K562 (cell line): Measurements from ENCODE around the gene FAM89B. TPM values are rescaled to one million over a fixed set of nuclear protein-coding genes. Genes with fewer than 3 reads are reported as not detected.
A peak's percentile ranks its signal among the peaks of the same experiment; 100 is the strongest.

Experiments used
- ATAC-seq: fragments of 200-7000 bp; cut with Tn5 transposase; 3 replicates; pipeline ENCODE4 v1.9.1; 2020; ENCODE audit warnings: moderate library complexity
- BruUV-seq: library from RNA; stranded (reverse); fragments of 400-500 nt; replicated peaks from 2 replicates; lab custom pipeline; 2021; lab: Mats Ljungman, UMichigan
- CTCF ChIA-PET: fragments of 300-600 bp; formaldehyde crosslinking; extraction: SDS; loops from one replicate; lab custom pipeline; 2021; ENCODE audit warnings: low intra/inter-chr PET ratio; lab: Yijun Ruan, JAX
- POLR2A ChIA-PET: fragments of 300-600, 350-650 bp; sonication (Branson Sonifier 250); formaldehyde crosslinking; extraction: SDS; loops from one replicate; lab custom pipeline; 2021; ENCODE audit warnings: antibody characterized with exemption, inconsistent platforms; lab: Yijun Ruan, JAX
- DNase-seq, 4 experiments: peaks; one replicate each; pipeline versions ENCODE4 v3.0.0 to v3.0.0-alpha.2; 2011 to 2018; ENCODE audit warnings: low spot score in 3 of 4, mixed read lengths in 3 of 4; ENCODE audit errors: extremely low read depth in 1 of 4
- FAIRE-seq: peaks from 2 replicates; lab custom pipeline; 2011; peaks lifted over from hg19 to GRCh38; lab: Jason Lieb, UNC
- H2AFZ ChIP-seq: 2 replicates; pipeline ENCODE4 v1.6.0; 2011; ENCODE audit warnings: low read depth, low read length, control low read depth, inconsistent platforms
- H3K27ac ChIP-seq: fragments of 200-600 bp; 3 replicates; pipeline ENCODE4 v1.8.0; 2011; ENCODE audit warnings: low read depth, mild to moderate bottlenecking, control low read depth, inconsistent platforms, low read length, moderate library complexity, mixed read lengths; ENCODE audit errors: extremely low read depth
- H3K27me3 ChIP-seq, 2 experiments: fragments of 300-600 bp in 1 of 2; 2 replicates in 1 of 2; 3 replicates in 1 of 2; pipeline versions ENCODE4 v1.6.0 to v1.8.0; 2011; ENCODE audit warnings: inconsistent platforms in 2 of 2, low read length in 2 of 2, mild to moderate bottlenecking in 1 of 2, mixed read lengths in 1 of 2, moderate library complexity in 1 of 2; ENCODE audit not compliant: control insufficient read depth in 2 of 2, insufficient read depth in 2 of 2
- H3K36me3 ChIP-seq: fragments of 300-600 bp; 3 replicates; pipeline ENCODE4 v1.8.0; 2011; ENCODE audit warnings: mild to moderate bottlenecking, low read length, inconsistent platforms; ENCODE audit not compliant: control insufficient read depth, insufficient read depth
- H3K4me1 ChIP-seq, 2 experiments: fragments of 200-600 bp in 1 of 2; replicated peaks in 1 of 2; 2 replicates in 1 of 2; 3 replicates in 1 of 2; pipeline versions ENCODE4 v1.5.1 to v1.8.0; 2011; ENCODE audit warnings: inconsistent platforms in 2 of 2, low read length in 2 of 2, mild to moderate bottlenecking in 1 of 2, mixed read lengths in 1 of 2, moderate library complexity in 1 of 2; ENCODE audit not compliant: control insufficient read depth in 2 of 2, insufficient read depth in 2 of 2
- H3K4me2 ChIP-seq: 2 replicates; pipeline ENCODE4 v1.6.1; 2011; ENCODE audit warnings: low read length, control low read depth, inconsistent platforms, mixed read lengths; ENCODE audit not compliant: insufficient read depth
- H3K4me3 ChIP-seq: fragments of 200-600 bp; sonication (generic), shearing (Covaris generic); 2 replicates; pipeline ENCODE4 v1.5.1; 2016; ENCODE audit warnings: control low read depth, inconsistent platforms
- H3K79me2 ChIP-seq: fragments of 200-600 bp; 3 replicates; pipeline ENCODE4 v1.8.0; 2011; ENCODE audit warnings: low read length, inconsistent platforms; ENCODE audit not compliant: control insufficient read depth, insufficient read depth
- H3K9ac ChIP-seq, 2 experiments: 2 replicates each; pipeline versions ENCODE4 v1.6.0 to v1.6.1; 2011; ENCODE audit warnings: low read depth in 2 of 2, low read length in 2 of 2, control low read depth in 1 of 2, inconsistent platforms in 1 of 2, mild to moderate bottlenecking in 1 of 2, mixed read lengths in 1 of 2; ENCODE audit not compliant: insufficient read depth in 1 of 2
- H3K9me1 ChIP-seq: one replicate; pipeline ENCODE4 v1.6.0; 2011; ENCODE audit warnings: inconsistent platforms, mild to moderate bottlenecking, low read length, moderate library complexity; ENCODE audit not compliant: control insufficient read depth, insufficient read depth
- H3K9me3 ChIP-seq: replicated peaks from 2 replicates; pipeline ENCODE4 v1.5.1; 2011; ENCODE audit warnings: low read depth, low read length, inconsistent platforms; ENCODE audit not compliant: control insufficient read depth, insufficient read depth
- H4K20me1 ChIP-seq: replicated peaks from 2 replicates; pipeline ENCODE4 v1.6.1; 2011; ENCODE audit warnings: low read length, inconsistent platforms, mixed read lengths; ENCODE audit not compliant: control insufficient read depth, insufficient read depth
- BHLHE40 ChIP-seq: IDR thresholded peaks from 2 replicates; pipeline ENCODE4 v1.6.1; 2011; ENCODE audit warnings: low read length, improper control_type of control experiment
- BRD4 ChIP-seq: fragments of 200-600 bp; sonication (generic); IDR thresholded peaks from 2 replicates; pipeline ENCODE4 v1.6.1; 2017; ENCODE audit warnings: inconsistent platforms
- CREB1 ChIP-seq, 2 experiments: sonication (generic) in 1 of 2; formaldehyde crosslinking in 1 of 2; IDR thresholded peaks; 2 replicates each; pipeline versions ENCODE4 v1.6.1 to v1.8.0; 2012 to 2022; ENCODE audit warnings: inconsistent platforms in 1 of 2, mild to moderate bottlenecking in 1 of 2, missing genetic modification reagents in 1 of 2, moderate library complexity in 1 of 2
- CREB3 ChIP-seq: fragments of 450-650 bp; conservative IDR thresholded peaks from 2 replicates; pipeline ENCODE4 v1.6.1; 2016; ENCODE audit warnings: missing genetic modification characterization, low read depth, mild to moderate bottlenecking, missing compliant biosample characterization, moderate library complexity
- IRF1 ChIP-seq: sonication (generic); formaldehyde crosslinking; IDR thresholded peaks from 2 replicates; pipeline ENCODE4 v1.8.0; 2022; ENCODE audit warnings: missing genetic modification reagents, mild to moderate bottlenecking, borderline replicate concordance
- NBN ChIP-seq: fragments of 450-650 bp; IDR thresholded peaks from 2 replicates; pipeline ENCODE4 v1.6.1; 2016; ENCODE audit warnings: low read depth, mild to moderate bottlenecking
- NFE2L1 ChIP-seq: fragments of 450-650 bp; IDR thresholded peaks from 2 replicates; pipeline ENCODE4 v1.6.1; 2016; ENCODE audit warnings: missing genetic modification characterization, low read depth, mild to moderate bottlenecking, missing compliant biosample characterization, moderate library complexity, borderline replicate concordance
- RBM14 ChIP-seq: fragments of 200-400 bp; formaldehyde crosslinking; IDR thresholded peaks from 2 replicates; pipeline ENCODE4 v1.6.1; 2018; ENCODE audit warnings: low read depth, mild to moderate bottlenecking, low read length, moderate library complexity, borderline replicate concordance; ENCODE audit not compliant: insufficient read depth
- RNF2 ChIP-seq: sonication (generic); IDR thresholded peaks from 2 replicates; pipeline ENCODE4 v1.6.1; 2016
- SMAD3 ChIP-seq: fragments of 450-650 bp; formaldehyde crosslinking; conservative IDR thresholded peaks from 2 replicates; pipeline ENCODE4 v1.4.0; 2020; ENCODE audit warnings: mild to moderate bottlenecking
- STAT5B ChIP-seq: fragments of 250-450 bp; sonication (Bioruptor Pico); IDR thresholded peaks from 2 replicates; pipeline ENCODE4 v1.8.0; 2021; ENCODE audit warnings: mild to moderate bottlenecking, inconsistent platforms
- TEAD2 ChIP-seq: fragments of 450-650 bp; IDR thresholded peaks from 2 replicates; pipeline ENCODE4 v1.6.1; 2016; ENCODE audit warnings: missing genetic modification characterization, control low read depth, missing compliant biosample characterization
- ZBTB9 ChIP-seq: fragments of 450-650 bp; formaldehyde crosslinking; IDR thresholded peaks from 2 replicates; pipeline ENCODE4 v1.4.0; 2020; ENCODE audit warnings: mild to moderate bottlenecking, moderate library complexity
- WGBS: fragments of 100-300 bp; shearing (Covaris generic); methylation state at CpG from one replicate; pipeline ENCODE4 v1.1.6; 2016; ENCODE audit warnings: low coverage, mixed read lengths; ENCODE audit not compliant: insufficient coverage; ENCODE audit errors: missing lambda C conversion rate; 5-methylcytosine and 5-hydroxymethylcytosine counted together
- in situ Hi-C: fragments of 300-500 bp; cut with MboI; formaldehyde crosslinking; loops from 4 replicates; pipeline ENCODE4 v1.15.0; 2018; ENCODE audit warnings: inconsistent platforms, mixed read lengths
- intact Hi-C: fragments of 100-400 bp; cut with micrococcal nuclease; formaldehyde crosslinking; loops from 2 replicates; pipeline ENCODE4 v1.14.2; 2022
- polyA plus RNA-seq, 8 experiments: library from polyadenylated mRNA; depleted of rRNA in 4 of 8; stranded (reverse) in 5 of 8; unstranded in 3 of 8; fragments of >200 nt; fragmentation: Nextera tagmentation in 2 of 8; fragmentation: Illumina TruSeq in 1 of 8; extraction: Ambion mirVana in 2 of 8; extraction: Trizol in 1 of 8; gene quantifications; 2 replicates each; pipeline versions ENCODE4 v1.2.1 to v1.2.3, GENCODE V29; 2011 to 2014; ENCODE audit warnings: inconsistent platforms in 1 of 8, missing spikeins in 1 of 8
- total RNA-seq, 7 experiments: library from RNA; depleted of rRNA in 6 of 7; stranded (reverse); fragments of >200 nt in 6 of 7; fragmentation: Illumina TruSeq in 2 of 7; extraction: Trizol in 2 of 7; gene quantifications; 2 replicates each; pipeline versions ENCODE4 v1.2.1 to v1.2.3, GENCODE V29; 2011 to 2021; ENCODE audit warnings: low replicate concordance in 1 of 7

FAM89B gene
- total and polyA plus RNA-seq, 9 of the 15 experiments (the other 6 are each of a cell fraction or from before 2014, with no cell fraction given), result 0.32 to 27.6 (median 11.9) TPM

- Histone ChIP-seq H3K9me3 (no peaks in the 10 kb centered on the region), H3K4me1 (peaks cover 48 to 73% of the 10 kb centered on the region in 2 experiments), H4K20me1 (no peaks in the 10 kb centered on the region), H3K4me3 (peak overlapping the region; percentile 41; the same call in 1 of the 2 replicates), H3K79me2 (no peaks in the 10 kb centered on the region), H2AFZ (peak overlapping the region; percentile 94), H3K4me2 (peak overlapping the region; percentile 62), H3K27ac (peak overlapping the region; percentile 68), H3K27me3 (no peaks in the 10 kb centered on the region), H3K9ac (peak overlapping the region; percentile 60 to 82; a peak in 3 of 4 replicates), H3K9me1 (no peaks in the 10 kb centered on the region), H3K36me3 (no peaks in the 10 kb centered on the region)
- FAIRE-seq (no peak), ATAC-seq (no peak), DNase-seq (peak in 1 of 4 experiments; percentile 7)
- ChIA-PET CTCF (interaction anchor here (0.7 kb wide), 1 partner anchor 9 kb away, joined by 3 read pairs; no protein-coding TSS in a partner anchor), POLR2A (interaction anchor here (0.6 to 3.6 kb wide), 7 partner anchors 13 to 299 kb away, joined by 3 to 22 read pairs (median 3); partner anchors contain the start of genes FAM89B, MALAT1 and ZNRD2)
- 77% methylated on average over 17 of the region's 19 CpGs for WGBS
- in situ Hi-C loops, result no loop called here
- intact Hi-C loops, result no loop called here
- no TSS peak for BruUV-seq
- TF ChIP-seq SMAD3 (CRISPR knock-in tag), result no peak
- no peak for TF ChIP-seq STAT5B (CRISPR knock-in tag)
- no peak for TF ChIP-seq CREB3 (tag)
- TF ChIP-seq RBM14, result no peak
- TF ChIP-seq NBN, result no peak
- TF ChIP-seq ZBTB9 (CRISPR knock-in tag), result 0 out of 2 replicates have a peak, but pooled peaks have one; percentile 7
- no peak for TF ChIP-seq IRF1 (CRISPR knock-in tag)
- no peak for TF ChIP-seq TEAD2 (tag)
- TF ChIP-seq NFE2L1 (tag), result no peak
- no peak for TF ChIP-seq RNF2
- no peak for TF ChIP-seq BHLHE40
- no peak for TF ChIP-seq BRD4
- no peak for TF ChIP-seq CREB1 (IDR thresholded peaks at IDR 0.05)
- 0 out of 2 replicates have a peak, but pooled peaks have one; percentile 8 for TF ChIP-seq CREB1 (CRISPR knock-in tag; IDR thresholded peaks at IDR 0.05)
These were observed 13.3 kb upstream of the FAM89B start for GRCh38 chr11:65558930-65559509.
